Choroid plexus epithelial cell (primary cell): ENCODE results near the gene SLC4A1.

ENCODE experiments used
- DNase-seq: peaks from one replicate; pipeline ENCODE4 v3.0.0-alpha.2; 2010; ENCODE audit warnings: low read depth
- H3K4me3 ChIP-seq: 2 replicates; pipeline ENCODE4 v1.5.1; 2011; ENCODE audit warnings: low read depth, mild to moderate bottlenecking, control low read depth, low read length, moderate library complexity
- CTCF ChIP-seq: conservative IDR thresholded peaks from 2 replicates; pipeline ENCODE4 v1.5.1; 2011; ENCODE audit warnings: low read depth, mild to moderate bottlenecking, control low read depth, inconsistent platforms, low read length, moderate library complexity

SLC4A1 gene

GRCh38 chr17:44267818-44268490 lies at the start of gene SLC4A1:
SLC4A1 (minus strand) TSS chr17:44268135; CDS start chr17:44262866, 5,269 bp downstream.
- H3K4me3 ChIP-seq: no peak within 1 kb of the TSS
- no peak for DNase-seq
- TF ChIP-seq CTCF: no peak

GRCh38 chr17:44317545-44317944 lies 49.6 kb upstream of the SLC4A1 start:
- no peak for TF ChIP-seq CTCF
- no peak overlapping the region for H3K4me3 ChIP-seq
- DNase-seq: no peak

GRCh38 chr17:44315760-44316731 lies 48.1 kb upstream of the SLC4A1 start:
- no peak for TF ChIP-seq CTCF
- H3K4me3 ChIP-seq: no peak overlapping the region
- DNase-seq: no peak

- peak overlapping the region; percentile 30 for H3K4me3 ChIP-seq
- no peak for DNase-seq
- TF ChIP-seq CTCF: no peak
Measured at GRCh38 chr17:44314869-44315661, 47.1 kb upstream of the SLC4A1 start.

- TF ChIP-seq CTCF: no peak
- no peak for DNase-seq
- no peak overlapping the region for H3K4me3 ChIP-seq
Measured at GRCh38 chr17:44314524-44314868, 46.6 kb upstream of the SLC4A1 start.

GRCh38 chr17:44314031-44314430 lies 46.1 kb upstream of the SLC4A1 start:
- no peak overlapping the region for H3K4me3 ChIP-seq
- no peak for DNase-seq
- TF ChIP-seq CTCF: no peak
